ENCODE results near the gene CCL3.

DNA sequence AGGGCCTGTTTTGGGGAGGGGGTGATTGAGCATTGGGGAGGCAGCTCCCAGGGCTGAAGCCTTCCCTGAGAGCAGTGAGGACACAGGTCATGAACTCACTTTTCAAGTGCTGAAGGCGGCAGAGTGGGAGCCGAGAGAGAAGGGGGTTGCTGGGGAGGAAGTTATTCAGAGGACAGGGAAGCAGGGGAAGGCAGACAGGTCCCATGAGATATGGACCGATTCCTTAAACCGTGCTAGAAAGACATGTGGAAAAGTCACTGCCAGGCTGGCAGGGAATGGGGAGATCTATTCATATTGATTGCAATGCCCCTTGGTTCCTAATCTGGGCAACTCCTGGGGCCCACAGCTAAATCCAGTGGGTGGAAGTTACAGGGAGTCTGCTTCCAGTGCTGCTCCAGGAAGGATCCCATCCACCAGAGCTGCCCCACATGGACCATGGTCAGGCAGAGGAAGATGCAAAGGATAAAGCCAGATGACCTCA, 14.8 kb upstream of the CCL3 start:
- TF ChIP-seq, protein P1, sequence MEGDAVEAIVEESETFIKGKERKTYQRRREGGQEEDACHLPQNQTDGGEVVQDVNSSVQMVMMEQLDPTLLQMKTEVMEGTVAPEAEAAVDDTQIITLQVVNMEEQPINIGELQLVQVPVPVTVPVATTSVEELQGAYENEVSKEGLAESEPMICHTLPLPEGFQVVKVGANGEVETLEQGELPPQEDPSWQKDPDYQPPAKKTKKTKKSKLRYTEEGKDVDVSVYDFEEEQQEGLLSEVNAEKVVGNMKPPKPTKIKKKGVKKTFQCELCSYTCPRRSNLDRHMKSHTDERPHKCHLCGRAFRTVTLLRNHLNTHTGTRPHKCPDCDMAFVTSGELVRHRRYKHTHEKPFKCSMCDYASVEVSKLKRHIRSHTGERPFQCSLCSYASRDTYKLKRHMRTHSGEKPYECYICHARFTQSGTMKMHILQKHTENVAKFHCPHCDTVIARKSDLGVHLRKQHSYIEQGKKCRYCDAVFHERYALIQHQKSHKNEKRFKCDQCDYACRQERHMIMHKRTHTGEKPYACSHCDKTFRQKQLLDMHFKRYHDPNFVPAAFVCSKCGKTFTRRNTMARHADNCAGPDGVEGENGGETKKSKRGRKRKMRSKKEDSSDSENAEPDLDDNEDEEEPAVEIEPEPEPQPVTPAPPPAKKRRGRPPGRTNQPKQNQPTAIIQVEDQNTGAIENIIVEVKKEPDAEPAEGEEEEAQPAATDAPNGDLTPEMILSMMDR (conservative IDR thresholded peaks at IDR 0.05 in 1 of 2, IDR thresholded peaks at IDR 0.05 in 1 of 2; ENCODE audit: extremely low read depth in 1 of 2, insufficient read depth in 1 of 2, low read depth in 1 of 2, low read length in 2 of 2), result no peak
- no peak for TF ChIP-seq EZH2 (IDR thresholded peaks at IDR 0.05; ENCODE audit: borderline replicate concordance, low read length)

Data from mammary epithelial cell (primary cell).